Nucleus accumbens (tissue), 56 donors: Measurements from ENCODE around the gene ABHD1.

Experiments used
- DNase-seq, 56 donors: peaks; one replicate each; lab custom pipeline; 2025; lab: John Stamatoyannopoulos, UW

ABHD1 gene

GRCh38 chr2:27086090-27086723, 37.4 kb upstream of the ABHD1 start:
- peak in 55 of 56 donors; percentile 56 to 97 (median 91) for DNase-seq

DNA sequence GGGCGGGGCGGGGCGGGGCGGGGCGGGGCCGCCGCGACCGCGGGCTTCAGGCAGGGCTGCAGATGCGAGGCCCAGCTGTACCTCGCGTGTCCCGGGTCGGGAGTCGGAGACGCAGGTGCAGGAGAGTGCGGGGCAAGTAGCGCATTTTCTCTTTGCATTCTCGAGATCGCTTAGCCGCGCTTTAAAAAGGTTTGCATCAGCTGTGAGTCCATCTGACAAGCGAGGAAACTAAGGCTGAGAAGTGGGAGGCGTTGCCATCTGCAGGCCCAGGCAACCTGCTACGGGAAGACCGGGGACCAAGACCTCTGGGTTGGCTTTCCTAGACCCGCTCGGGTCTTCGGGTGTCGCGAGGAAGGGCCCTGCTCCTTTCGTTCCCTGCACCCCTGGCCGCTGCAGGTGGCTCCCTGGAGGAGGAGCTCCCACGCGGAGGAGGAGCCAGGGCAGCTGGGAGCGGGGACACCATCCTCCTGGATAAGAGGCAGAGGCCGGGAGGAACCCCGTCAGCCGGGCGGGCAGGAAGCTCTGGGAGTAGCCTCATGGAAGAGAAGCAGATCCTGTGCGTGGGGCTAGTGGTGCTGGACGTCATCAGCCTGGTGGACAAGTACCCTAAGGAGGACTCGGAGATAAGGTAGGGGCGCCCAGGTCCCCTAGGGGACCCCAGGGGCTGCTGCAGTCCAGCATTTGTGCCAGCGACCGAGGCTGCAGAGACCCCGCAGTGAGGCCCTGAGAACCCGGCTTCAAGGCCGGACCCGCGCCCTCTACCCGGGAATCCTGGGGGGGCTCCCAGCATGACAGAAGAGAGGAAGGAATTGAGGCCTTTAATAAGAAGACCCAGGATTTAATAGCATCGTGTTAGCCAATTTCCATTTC, 36.7 kb upstream of the ABHD1 start, which contains the start of gene KHK:
KHK (plus strand) TSS at position 49 of the 870 bp plus-strand sequence; CDS start at position 537, 488 bp downstream.
- peak in 32 of 56 donors; percentile 14 to 76 (median 56) for DNase-seq

DNA sequence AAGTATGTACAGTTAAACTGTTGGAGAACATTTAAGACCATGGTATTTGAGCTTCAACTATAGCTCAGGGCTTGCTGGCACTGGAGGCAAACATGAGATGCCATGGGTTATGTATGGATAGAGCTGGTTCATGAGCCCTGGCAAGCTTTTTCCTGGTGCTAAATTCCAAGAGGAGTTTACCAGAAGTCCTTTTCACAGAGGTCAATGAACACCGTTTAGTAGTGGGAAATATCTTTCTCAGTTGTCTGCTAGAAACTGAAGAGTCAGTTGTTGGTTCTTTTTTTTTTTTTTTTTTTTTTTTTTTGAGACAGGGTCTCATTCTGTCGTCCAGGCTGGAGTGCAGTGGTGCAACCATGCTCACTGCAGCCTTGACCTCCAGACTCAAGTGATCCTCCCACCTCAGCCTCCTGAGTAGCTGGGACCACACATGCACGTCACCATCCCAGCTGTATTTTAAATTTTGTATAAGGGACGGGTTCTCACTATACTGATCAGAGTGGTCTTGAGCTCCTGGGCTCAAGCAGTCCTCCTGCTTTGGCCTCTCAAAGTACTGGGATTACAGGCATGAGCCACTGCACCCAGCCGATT, 35.7 kb upstream of the ABHD1 start:
- DNase-seq = no peak

GRCh38 chr2:27088634-27089033, 35.0 kb upstream of the ABHD1 start:
- DNase-seq = no peak

- no peak for DNase-seq
These were observed 34.3 kb upstream of the ABHD1 start for GRCh38 chr2:27089111-27089954.

GRCh38 chr2:27091746-27092695, 31.6 kb upstream of the ABHD1 start:
- DNase-seq = no peak

- no peak for DNase-seq
These were observed 30.8 kb upstream of the ABHD1 start for GRCh38 chr2:27092696-27093429.

- no peak for DNase-seq
These were observed 29.9 kb upstream of the ABHD1 start for GRCh38 chr2:27093430-27094352.

GRCh38 chr2:27094353-27094984, 29.1 kb upstream of the ABHD1 start:
- DNase-seq = no peak

DNA sequence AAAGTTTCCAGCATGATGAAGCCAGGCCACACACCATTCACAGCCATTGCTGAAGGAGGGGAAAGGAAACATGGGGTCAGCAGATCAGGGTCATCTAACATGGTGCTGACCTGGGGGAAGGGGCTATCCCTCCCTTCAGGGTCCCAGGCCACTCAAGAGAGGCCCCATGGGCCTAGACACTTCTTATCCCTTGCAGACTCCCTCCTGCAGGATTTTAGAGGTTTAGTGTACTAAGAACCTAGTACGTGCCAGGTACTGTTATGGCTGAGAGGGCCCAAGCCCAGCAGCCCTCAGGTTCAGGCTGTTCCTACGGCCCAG, 28.2 kb upstream of the ABHD1 start:
- DNase-seq = no peak

DNA sequence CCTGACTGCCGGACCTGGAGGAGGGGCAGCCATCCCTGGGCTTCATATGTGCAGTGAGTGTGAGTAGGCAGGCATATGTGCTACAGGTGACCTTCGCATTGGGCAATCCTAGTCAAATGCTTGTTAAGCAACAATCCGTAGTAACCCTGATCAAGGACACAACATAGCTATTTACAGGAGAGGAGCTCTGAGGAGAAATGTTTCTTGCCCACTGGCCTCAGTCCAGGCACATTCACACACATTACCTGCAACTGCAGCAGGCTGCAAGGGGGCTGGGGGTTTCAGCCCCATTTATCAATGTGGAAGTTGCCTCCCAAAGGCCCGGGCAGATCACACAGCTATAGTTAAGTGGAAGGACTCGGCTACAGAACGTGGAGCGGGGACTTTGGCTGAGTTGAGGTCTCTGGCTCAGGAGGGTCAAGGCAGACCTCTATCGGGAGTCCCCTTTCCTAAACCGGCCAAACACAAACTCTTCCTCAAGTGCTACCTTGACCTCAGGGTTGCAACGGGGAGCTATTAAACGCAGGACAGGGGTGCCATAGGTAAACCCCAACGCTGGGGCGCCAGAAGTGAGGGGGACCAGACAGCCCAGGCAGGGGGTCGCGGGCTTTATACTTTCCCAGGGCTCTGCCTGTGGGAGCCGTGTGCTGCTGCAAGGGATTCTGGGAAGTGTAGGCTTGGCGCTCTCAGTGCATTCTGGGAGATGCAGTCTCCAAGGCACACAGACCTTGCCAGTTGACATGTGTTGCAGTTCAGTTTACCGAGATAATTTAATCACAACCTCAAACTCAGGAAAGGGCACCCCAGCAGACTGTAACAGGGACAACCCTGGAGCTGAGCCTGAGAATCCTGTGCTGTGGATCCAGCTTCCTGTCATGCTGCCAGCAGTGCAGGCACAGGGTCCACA, 27.6 kb upstream of the ABHD1 start:
- peak in 47 of 56 donors; percentile 14 to 83 (median 58) for DNase-seq

- no peak for DNase-seq
These were observed 26.8 kb upstream of the ABHD1 start for GRCh38 chr2:27096748-27097297.

DNA sequence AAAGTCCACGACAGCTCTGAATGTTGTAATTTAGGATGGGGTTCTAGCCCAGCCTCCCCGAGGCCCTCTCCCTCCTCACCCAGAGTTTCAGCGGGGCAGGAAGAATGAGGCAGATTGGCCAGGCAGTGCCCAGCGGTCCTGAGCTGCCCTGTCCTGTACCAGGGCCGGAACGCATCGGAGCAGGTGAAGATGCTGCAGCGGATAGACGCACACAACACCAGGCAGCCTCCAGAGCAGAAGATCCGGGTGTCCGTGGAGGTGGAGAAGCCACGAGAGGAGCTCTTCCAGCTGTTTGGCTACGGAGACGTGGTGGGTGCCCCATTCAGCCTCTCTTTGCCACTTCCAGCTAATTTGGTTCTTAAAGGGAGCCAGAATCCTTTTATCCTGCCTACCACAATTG, 26.3 kb upstream of the ABHD1 start:
- DNase-seq = no peak

DNA sequence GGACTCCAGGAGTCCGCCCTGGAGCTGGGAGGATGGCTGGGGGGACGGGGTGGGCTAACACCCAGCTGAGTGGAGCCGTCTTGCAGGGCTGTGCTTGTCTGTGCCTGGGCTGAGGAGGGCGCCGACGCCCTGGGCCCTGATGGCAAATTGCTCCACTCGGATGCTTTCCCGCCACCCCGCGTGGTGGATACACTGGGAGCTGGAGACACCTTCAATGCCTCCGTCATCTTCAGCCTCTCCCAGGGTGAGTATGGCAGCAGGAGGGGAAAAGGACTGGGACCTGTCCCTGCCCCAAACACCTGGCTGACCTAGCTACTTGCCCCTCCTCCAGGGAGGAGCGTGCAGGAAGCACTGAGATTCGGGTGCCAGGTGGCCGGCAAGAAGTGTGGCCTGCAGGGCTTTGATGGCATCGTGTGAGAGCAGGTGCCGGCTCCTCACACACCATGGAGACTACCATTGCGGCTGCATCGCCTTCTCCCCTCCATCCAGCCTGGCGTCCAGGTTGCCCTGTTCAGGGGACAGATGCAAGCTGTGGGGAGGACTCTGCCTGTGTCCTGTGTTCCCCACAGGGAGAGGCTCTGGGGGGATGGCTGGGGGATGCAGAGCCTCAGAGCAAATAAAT, 24.2 kb upstream of the ABHD1 start:
- no peak for DNase-seq

DNA sequence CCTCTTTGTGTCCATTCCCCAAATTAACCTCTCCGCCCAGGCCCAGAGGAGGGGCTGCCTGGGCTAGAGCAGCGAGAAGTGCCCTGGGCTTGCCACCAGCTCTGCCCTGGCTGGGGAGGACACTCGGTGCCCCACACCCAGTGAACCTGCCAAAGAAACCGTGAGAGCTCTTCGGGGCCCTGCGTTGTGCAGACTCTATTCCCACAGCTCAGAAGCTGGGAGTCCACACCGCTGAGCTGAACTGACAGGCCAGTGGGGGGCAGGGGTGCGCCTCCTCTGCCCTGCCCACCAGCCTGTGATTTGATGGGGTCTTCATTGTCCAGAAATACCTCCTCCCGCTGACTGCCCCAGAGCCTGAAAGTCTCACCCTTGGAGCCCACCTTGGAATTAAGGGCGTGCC, 23.6 kb upstream of the ABHD1 start:
- no peak for DNase-seq
